ENCODE results near the gene ACBD5.

DNA sequence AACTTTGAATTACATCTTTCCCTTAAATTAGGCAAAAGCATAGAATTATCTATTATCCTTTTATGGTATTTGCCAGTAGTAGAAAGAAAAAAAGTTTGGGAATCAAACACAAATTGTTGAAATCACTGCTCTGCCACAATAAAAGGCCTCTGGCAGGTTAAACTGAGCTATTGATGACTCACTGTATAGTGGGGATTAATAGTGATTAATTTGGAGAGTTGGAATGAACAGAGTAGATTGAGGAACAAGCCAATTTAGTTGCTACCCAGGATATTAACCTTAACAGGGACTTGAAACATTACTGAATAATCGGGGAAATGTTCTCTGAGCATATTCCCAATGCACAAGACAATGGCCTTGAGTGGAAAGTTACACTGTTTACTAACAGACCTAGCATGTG, 52.3 kb downstream of the ACBD5 start:
- TF ChIP-seq, protein P1, sequence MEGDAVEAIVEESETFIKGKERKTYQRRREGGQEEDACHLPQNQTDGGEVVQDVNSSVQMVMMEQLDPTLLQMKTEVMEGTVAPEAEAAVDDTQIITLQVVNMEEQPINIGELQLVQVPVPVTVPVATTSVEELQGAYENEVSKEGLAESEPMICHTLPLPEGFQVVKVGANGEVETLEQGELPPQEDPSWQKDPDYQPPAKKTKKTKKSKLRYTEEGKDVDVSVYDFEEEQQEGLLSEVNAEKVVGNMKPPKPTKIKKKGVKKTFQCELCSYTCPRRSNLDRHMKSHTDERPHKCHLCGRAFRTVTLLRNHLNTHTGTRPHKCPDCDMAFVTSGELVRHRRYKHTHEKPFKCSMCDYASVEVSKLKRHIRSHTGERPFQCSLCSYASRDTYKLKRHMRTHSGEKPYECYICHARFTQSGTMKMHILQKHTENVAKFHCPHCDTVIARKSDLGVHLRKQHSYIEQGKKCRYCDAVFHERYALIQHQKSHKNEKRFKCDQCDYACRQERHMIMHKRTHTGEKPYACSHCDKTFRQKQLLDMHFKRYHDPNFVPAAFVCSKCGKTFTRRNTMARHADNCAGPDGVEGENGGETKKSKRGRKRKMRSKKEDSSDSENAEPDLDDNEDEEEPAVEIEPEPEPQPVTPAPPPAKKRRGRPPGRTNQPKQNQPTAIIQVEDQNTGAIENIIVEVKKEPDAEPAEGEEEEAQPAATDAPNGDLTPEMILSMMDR (IDR thresholded peaks at IDR 0.05): no peak
- no peak for TF ChIP-seq POLR2AphosphoS5 (IDR thresholded peaks at IDR 0.05)
- TF ChIP-seq EP300 (IDR thresholded peaks at IDR 0.05): no peak

All from esophagus muscularis mucosa (tissue), 4 donors.